GM12872 (cell line): ENCODE data around the gene DEPDC4.

Experiments used
- CTCF ChIP-seq: IDR thresholded peaks from 3 replicates; pipeline ENCODE4 v1.5.1; 2011; ENCODE audit warnings: low read depth, mild to moderate bottlenecking, low read length, moderate library complexity; ENCODE audit not compliant: insufficient read depth

The DEPDC4 gene

DNA sequence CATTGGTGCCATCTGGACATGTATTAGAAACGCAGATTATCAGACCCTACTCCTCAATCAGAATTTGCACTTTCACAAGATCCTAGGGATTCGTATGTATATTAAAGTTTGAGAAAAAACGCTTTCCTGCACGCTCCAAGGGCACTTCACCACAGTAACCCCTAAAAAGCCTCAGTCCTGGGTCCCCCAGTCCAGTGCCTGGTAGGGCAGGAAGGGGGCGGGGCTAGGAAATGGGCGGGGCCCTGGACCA lies 369 bp downstream of the DEPDC4 start:
- no peak for TF ChIP-seq CTCF

- TF ChIP-seq CTCF: no peak
Observed at GRCh38 chr12:100265732-100266584, 921 bp downstream of the DEPDC4 start.

DNA sequence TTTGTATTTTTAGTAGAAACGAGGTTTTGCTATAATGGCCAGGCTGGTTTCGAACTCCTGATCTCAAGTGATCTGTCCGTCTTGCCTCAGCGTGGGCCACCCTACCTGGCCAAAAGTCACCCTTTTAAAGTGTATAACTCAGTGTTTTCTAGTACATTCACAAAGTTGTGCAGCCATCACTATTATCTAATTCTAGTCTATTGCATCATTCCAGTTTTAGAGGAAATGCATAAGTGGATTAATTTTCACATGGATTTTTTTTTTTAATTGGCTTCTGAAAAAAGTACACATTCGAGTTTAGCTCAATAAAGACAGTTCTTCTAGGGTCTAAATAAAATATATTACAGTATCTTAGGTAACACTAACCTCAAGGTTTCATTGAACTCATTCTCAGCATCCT lies 3.7 kb downstream of the DEPDC4 start:
- no peak for TF ChIP-seq CTCF

DNA sequence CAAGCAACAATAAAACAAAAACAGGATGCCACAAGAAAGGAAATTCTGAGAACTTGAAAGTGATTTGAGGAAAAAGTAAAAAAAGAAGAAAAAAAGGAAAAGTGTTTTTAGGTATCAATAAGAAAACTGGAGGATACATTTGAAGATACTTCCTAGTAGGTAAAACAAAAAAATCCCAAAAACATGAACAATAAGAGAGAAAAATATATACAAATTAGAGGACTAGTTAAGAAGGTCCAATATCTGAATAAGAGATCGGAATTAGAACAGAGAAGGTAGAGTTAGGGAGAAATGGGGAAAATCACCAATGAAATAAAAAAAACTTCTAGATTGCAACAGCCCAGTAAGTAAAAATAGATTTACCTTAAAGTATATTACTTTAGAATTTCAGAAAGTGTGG lies 8.8 kb downstream of the DEPDC4 start:
- TF ChIP-seq CTCF: no peak

DNA sequence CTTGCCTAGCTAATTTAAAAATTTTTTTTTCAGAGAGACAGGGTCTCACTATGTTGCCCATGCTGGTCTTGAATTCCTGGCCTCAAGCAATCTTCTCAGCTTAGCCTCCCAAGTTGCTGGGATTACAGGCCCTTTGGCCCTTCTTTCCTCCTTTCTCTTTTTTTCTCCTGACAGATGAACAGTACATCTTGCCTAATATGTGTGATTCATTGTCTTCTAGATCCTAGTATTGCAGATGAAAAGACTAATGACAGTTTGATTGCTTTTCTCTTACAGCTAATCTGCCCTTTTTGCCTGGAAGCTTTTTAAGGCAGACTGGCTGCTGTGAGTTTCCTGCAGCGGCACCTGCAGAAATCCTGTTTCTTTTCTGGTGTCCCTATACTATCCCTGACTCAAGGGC lies 12.0 kb downstream of the DEPDC4 start:
- TF ChIP-seq CTCF: no peak

DNA sequence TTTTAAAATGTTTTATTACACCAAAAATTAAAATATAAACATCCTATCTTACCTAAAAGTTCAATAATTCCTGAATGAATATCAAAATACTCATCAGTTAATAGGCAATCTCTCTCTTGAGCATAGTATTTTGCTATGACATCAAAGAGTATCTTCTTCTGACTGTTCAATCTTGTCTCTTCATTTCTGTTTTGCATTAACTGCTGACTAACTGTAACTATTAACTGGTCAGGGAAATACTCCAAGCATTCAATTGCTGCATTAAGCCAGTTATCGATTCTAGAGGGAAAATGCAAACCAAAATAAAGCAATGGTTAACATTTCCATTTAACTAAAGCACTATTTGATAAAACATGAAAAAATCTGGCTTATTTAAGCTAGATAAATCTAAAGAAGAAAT lies 13.4 kb downstream of the DEPDC4 start:
- no peak for TF ChIP-seq CTCF

GRCh38 chr12:100251917-100252316 lies 15.0 kb downstream of the DEPDC4 start:
- no peak for TF ChIP-seq CTCF
